ENCODE data around the gene CTBP1. TPM values are rescaled to one million over a fixed set of nuclear protein-coding genes. Genes with fewer than 3 reads are reported as not detected.
A peak's percentile ranks its signal among the peaks of the same experiment; 100 is the strongest.

CTBP1 gene
- polyA plus RNA-seq, 1 donor (not counting 4 experiments of a cell fraction or from before 2014, with no cell fraction given), result 46.9 TPM

DNA sequence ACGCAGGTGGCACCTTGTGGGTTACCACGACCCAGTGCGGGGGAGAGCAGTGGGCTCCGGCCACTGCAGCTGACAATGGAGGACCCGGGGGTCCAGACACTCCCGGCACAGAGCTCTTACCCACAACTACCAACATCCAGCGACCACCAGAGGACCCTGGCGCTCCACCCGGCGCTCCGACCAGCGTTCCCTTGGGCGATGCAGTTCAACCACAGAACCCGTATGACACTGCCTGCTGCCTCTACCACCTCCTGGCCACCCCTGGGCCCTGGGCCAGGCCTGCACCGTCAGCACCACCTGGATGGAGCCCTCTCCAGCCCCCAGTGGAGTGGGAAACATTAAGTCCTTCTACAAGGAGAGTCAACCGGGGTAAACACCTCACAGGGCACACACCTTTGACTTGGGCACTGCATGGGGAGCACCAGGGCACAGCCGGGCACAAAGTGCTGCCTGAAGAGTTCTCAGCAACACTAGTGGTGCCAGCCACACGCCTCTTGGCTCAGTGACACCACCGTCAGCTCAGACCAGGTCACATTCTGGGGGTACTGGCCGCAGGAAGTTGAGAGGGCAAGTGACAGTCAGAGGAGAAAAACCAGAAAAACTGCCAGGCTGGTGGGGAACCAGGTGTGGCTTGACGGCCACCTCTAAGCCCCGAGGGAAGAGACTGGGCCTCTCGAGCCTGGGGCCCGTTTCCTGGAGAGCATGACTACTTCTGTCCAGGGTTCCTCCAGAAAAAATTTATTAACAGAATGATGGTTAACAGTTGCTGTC, 2.6 kb downstream of the CTBP1 start:
- FAIRE-seq, result no peak
- Histone ChIP-seq H3K4me2 (ENCODE audit: control insufficient read depth, extremely low read depth, insufficient read depth, low read depth, low read length) (peak overlapping the region; percentile 97), H3K4me3 (ENCODE audit: control insufficient read depth in 2 of 3, extremely low read depth in 1 of 3, insufficient read depth in 2 of 3, low read depth in 1 of 3, low read length in 3 of 3) (peak overlapping the region in 2 of 3 experiments; percentile 83 to 95), H2AFZ (ENCODE audit: control insufficient read depth, low read length) (no peak overlapping the region), H3K27me3 (ENCODE audit: control insufficient read depth, extremely low read depth, insufficient read depth, low read length) (no peaks in the 10 kb centered on the region), H3K79me2 (ENCODE audit: control insufficient read depth, insufficient read depth, low read length) (peaks cover 71% of the 10 kb centered on the region), H3K4me1 (ENCODE audit: control insufficient read depth, extremely low read depth, insufficient read depth, low read length) (peaks cover 28% of the 10 kb centered on the region), H3K9me1 (ENCODE audit: control insufficient read depth, extremely low read depth, insufficient read depth, low read length) (no peaks in the 10 kb centered on the region), H3K36me3 (ENCODE audit: control insufficient read depth in 2 of 2, extremely low read depth in 1 of 2, insufficient read depth in 2 of 2, low read length in 2 of 2) (peaks cover 3 to 14% of the 10 kb centered on the region in 2 experiments), H3K9ac (ENCODE audit: control insufficient read depth, extremely low read depth, insufficient read depth, low read length) (peak overlapping the region; percentile 89), H4K20me1 (ENCODE audit: control insufficient read depth, extremely low read depth, insufficient read depth, low read length) (peaks cover 37% of the 10 kb centered on the region), H3K27ac (ENCODE audit: control insufficient read depth, insufficient read depth, low read length) (no peak overlapping the region), H3K9me3 (ENCODE audit: control insufficient read depth, low read depth, low read length) (peaks cover 9% of the 10 kb centered on the region)
- dilution Hi-C loops (cut with MboI; ENCODE audit: extremely low pct_ligation_motif_present, low sequenced_read_pairs), result no loop called here
- TF ChIP-seq EZH2 (IDR thresholded peaks at IDR 0.05; ENCODE audit: low read length), result no peak
- TF ChIP-seq, protein P1, sequence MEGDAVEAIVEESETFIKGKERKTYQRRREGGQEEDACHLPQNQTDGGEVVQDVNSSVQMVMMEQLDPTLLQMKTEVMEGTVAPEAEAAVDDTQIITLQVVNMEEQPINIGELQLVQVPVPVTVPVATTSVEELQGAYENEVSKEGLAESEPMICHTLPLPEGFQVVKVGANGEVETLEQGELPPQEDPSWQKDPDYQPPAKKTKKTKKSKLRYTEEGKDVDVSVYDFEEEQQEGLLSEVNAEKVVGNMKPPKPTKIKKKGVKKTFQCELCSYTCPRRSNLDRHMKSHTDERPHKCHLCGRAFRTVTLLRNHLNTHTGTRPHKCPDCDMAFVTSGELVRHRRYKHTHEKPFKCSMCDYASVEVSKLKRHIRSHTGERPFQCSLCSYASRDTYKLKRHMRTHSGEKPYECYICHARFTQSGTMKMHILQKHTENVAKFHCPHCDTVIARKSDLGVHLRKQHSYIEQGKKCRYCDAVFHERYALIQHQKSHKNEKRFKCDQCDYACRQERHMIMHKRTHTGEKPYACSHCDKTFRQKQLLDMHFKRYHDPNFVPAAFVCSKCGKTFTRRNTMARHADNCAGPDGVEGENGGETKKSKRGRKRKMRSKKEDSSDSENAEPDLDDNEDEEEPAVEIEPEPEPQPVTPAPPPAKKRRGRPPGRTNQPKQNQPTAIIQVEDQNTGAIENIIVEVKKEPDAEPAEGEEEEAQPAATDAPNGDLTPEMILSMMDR (optimal IDR thresholded peaks at IDR 0.05 in 1 of 3, IDR thresholded peaks at IDR 0.05 in 1 of 3, conservative IDR thresholded peaks at IDR 0.05 in 1 of 3; ENCODE audit: extremely low read depth in 1 of 3, insufficient read depth in 2 of 3, low read length in 3 of 3), result no peak
- DNase-seq (ENCODE audit: low read depth, low spot score), result no peak

DNA sequence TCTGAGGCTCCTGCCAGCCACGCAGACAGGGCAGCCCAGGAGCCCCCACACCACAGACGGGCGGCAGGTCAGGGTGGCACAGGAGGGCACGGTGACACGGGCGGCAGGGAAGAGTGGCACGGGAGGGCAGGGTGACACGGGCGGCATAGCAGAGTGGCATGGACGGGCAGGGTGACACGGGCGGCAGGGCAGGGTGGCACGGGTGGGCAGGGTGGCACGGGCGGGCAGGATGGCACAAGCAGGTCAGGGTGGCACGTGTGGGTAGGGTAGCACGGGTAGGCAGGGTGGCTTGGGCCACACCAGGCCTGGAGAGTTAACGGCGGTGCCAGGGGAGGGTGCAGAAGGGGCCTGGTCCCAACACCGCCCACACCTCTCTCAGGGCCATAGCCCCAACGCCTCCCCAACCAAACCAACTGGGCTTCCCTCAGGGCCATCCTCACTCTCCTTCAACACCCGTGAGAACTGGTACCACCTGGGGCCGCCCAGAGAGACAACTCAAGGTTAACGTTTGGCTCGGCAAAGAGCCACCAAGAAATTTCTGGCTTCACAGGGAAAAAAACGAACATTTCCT, 3.4 kb downstream of the CTBP1 start:
- dilution Hi-C loops (cut with MboI; ENCODE audit: extremely low pct_ligation_motif_present, low sequenced_read_pairs), result no loop called here
- TF ChIP-seq, protein P1 (optimal IDR thresholded peaks at IDR 0.05 in 1 of 3, IDR thresholded peaks at IDR 0.05 in 1 of 3, conservative IDR thresholded peaks at IDR 0.05 in 1 of 3; ENCODE audit: extremely low read depth in 1 of 3, insufficient read depth in 2 of 3, low read length in 3 of 3), result no peak
- no peak for TF ChIP-seq EZH2 (IDR thresholded peaks at IDR 0.05; ENCODE audit: low read length)
- Histone ChIP-seq H3K79me2 (ENCODE audit: control insufficient read depth, insufficient read depth, low read length) (peaks cover 76% of the 10 kb centered on the region), H3K27me3 (ENCODE audit: control insufficient read depth, extremely low read depth, insufficient read depth, low read length) (no peaks in the 10 kb centered on the region), H3K27ac (ENCODE audit: control insufficient read depth, insufficient read depth, low read length) (no peak overlapping the region), H2AFZ (ENCODE audit: control insufficient read depth, low read length) (no peak overlapping the region), H3K36me3 (ENCODE audit: control insufficient read depth in 2 of 2, extremely low read depth in 1 of 2, insufficient read depth in 2 of 2, low read length in 2 of 2) (peaks cover 5 to 15% of the 10 kb centered on the region in 2 experiments), H3K9me1 (ENCODE audit: control insufficient read depth, extremely low read depth, insufficient read depth, low read length) (no peaks in the 10 kb centered on the region), H3K4me3 (ENCODE audit: control insufficient read depth in 2 of 3, extremely low read depth in 1 of 3, insufficient read depth in 2 of 3, low read depth in 1 of 3, low read length in 3 of 3) (no peak overlapping the region), H3K9me3 (ENCODE audit: control insufficient read depth, low read depth, low read length) (peaks cover 2% of the 10 kb centered on the region), H3K9ac (ENCODE audit: control insufficient read depth, extremely low read depth, insufficient read depth, low read length) (no peak overlapping the region), H3K4me2 (ENCODE audit: control insufficient read depth, extremely low read depth, insufficient read depth, low read depth, low read length) (no peak overlapping the region), H4K20me1 (ENCODE audit: control insufficient read depth, extremely low read depth, insufficient read depth, low read length) (peaks cover 37% of the 10 kb centered on the region), H3K4me1 (ENCODE audit: control insufficient read depth, extremely low read depth, insufficient read depth, low read length) (peaks cover 27% of the 10 kb centered on the region)
- DNase-seq (ENCODE audit: low read depth, low spot score) (no peak), FAIRE-seq (no peak)

Measured in keratinocyte (primary cell).